Measurements from ENCODE around the gene NR3C2.

GRCh38 chr4:148118179-148118578 is 324.0 kb downstream of the NR3C2 start:
- TF ChIP-seq EZH2 (IDR thresholded peaks at IDR 0.05; ENCODE audit: low read length, unreplicated experiment) (no peak), CTCF (conservative IDR thresholded peaks at IDR 0.05; ENCODE audit: low read depth, low read length) (no peak)
